DOHH2 (cell line): ENCODE results near the gene ZFAND3.

ENCODE experiments used
- CTCF ChIP-seq: fragments of 200-600 bp; sonication (generic); IDR thresholded peaks from one replicate; pipeline ENCODE4 v1.5.1; 2014; ENCODE audit warnings: antibody characterized with exemption, mild to moderate bottlenecking, low read depth, low read length; ENCODE audit not compliant: poor library complexity, severe bottlenecking
- EZH2phosphoT487 ChIP-seq: fragments of 200-600 bp; sonication (generic); IDR thresholded peaks from 2 replicates; pipeline ENCODE4 v1.6.1; 2017; ENCODE audit warnings: borderline replicate concordance, mild to moderate bottlenecking, antibody characterized with exemption, low read length, moderate library complexity, mixed read lengths

- TF ChIP-seq CTCF (no peak), EZH2phosphoT487 (no peak)
Observed at GRCh38 chr6:37882292-37882691, 62.8 kb downstream of the ZFAND3 start.
